Putamen (tissue), 1 donor: ENCODE measurements around the gene CASQ2.

Experiments used
- DNase-seq: peaks from one replicate; pipeline ENCODE4 v3.0.0-alpha.2; 2016; ENCODE audit warnings: low spot score

CASQ2 gene

DNA sequence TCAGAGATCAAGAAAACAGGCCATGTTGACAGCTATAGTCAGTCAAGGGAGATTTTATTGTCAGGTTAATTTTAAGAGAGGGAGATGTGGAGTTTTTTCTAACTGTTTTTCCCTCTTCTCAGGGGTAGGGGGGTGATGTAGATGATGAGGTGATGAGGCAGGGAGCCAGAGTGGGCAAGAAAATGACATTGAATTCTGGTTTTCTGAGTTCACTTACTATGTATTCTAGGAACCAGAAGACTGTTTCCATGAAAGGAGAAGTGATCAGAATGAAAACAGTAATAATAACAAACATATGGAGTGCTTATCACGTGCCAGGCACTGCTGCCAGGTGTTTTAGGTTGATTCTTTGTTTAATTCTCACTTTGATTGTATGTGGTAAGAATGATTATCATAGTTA lies 40.2 kb downstream of the CASQ2 start:
- DNase-seq, result no peak

DNA sequence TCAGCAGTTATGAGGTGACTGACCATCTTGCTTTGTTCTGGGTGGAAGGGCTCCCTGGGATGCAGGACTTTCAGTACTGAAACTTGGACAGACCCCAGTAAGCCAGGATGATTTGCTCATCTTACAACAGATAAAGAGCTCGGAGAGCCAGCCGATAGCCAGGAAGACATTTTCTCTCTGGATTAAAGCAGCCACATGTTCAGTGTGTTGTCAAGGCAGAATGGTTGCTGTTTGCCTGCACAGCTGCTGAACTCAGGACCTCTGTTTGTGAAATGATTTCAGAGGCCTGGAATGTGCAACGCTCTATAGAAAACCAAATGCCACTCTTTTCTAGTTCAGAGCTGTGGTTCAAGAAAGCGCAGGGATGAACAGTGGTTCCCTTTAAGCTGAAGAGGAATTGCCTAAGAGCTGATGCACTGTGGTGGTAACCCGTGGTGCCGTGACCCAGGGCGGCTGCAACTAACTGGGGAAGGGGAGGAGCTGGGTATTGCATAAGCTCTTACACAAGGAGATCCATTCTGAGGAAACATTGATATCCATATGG lies 40.7 kb downstream of the CASQ2 start:
- no peak for DNase-seq

DNA sequence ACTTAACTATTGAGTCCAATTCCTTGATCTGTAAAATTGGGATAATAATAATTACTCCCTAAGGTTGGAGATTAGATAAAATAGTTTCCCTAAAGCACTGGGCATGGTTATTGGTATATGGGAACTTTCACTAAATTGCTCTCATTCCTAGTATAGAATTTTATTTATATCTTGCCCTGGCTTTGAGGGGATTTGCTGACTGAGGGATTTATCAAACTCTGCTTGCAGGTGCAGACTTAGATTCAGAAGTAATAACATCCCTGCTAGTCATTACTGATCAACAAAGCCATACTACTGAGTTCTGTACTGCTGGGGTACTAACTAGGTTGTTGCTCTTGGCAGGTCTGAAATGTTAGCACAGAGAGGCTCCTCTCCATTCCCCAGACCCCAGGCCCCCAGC lies 41.9 kb downstream of the CASQ2 start:
- DNase-seq, result no peak

DNA sequence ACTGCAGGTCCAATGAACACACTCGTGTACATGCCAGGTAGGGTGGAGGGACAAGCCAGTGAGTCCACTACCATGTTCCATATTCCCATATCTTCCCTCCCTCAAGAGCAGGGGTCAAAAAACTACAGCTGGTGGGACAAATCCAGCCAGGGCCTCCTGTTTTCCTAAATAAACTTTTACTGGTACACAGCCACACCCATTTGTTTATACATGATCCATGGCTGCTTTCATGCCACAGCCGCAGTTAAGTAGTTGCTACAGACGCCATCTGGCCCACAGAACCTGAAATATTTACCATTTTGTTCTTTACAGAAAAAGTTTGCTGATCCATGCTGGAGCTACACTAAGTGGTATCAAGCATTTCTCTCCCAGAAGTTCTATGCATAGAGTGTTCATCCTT lies 42.4 kb downstream of the CASQ2 start:
- no peak for DNase-seq

DNA sequence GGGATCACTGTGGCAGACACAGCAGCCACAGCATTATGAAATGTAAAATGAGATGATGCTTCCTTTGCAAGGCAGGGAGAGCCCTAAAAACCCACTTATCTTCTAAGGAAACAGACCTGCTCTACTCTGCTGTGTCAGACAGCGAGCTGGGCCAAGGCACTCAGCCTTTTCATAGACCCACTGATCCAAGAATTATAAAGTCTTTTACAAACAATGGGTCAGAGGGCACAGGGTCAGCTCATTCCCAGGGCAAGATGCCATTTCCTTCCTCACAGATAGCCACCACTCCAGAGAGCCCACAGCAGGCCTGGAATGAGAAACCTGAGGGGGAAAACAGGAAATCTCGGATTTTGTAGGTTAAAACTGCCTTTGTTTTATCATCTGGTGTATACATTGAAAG lies 42.9 kb downstream of the CASQ2 start:
- no peak for DNase-seq

DNA sequence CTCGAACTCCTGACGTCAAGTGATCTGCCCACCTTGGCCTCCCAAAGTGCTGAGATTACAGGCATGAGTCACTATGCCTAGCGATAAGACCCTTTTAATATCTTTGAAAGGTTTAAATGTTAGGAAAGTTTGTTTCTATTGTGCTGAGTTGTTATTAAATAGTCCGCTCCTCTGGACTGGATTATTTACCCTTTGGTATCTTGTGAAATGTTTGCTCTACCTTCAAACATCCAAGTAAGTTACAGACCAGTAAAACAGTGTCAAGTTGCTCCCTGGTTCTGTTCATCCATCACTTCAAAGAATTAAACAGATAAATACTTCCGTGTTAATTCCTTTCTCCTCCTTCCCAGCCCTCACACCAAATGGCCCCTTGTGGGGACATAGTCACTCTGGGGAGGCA lies 44.8 kb downstream of the CASQ2 start:
- no peak for DNase-seq

DNA sequence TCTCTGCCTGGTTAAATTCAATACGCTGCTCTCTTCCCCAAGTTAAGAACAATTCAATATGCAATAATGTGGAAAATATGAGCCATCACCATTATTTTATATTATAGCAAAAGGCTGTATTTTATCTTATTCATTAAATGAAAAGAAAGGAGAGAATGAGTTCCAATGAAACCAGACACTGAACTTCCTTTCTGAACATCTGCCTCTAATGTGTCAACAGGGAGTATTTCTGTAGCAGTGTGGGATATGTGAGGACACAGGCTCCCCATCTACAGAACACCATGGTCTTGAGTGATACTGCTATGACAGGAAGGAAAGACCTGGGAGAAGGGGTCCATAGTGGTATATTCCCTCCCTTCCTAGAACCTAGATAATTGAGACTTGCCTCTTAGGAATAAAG lies 46.3 kb downstream of the CASQ2 start:
- DNase-seq, result no peak

DNA sequence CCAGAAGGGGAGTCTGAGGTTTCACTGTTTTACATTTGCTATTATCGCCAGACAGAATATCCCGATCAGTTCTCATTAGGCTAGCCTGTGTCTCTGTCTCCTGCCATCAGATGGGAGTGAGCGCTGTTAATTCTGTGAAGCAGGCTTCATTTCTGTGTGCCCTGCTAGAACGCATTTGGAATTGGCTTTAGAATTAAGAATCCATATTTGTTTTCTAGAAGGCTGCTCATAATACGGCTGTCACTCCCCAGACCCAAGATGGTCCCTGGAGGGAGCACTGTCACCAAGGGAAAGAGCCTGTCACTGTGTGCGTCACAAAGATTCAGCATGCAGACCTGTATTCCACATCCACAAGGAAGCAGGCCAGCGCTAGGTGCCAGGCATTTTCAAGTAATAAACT lies 49.2 kb downstream of the CASQ2 start:
- no peak for DNase-seq

DNA sequence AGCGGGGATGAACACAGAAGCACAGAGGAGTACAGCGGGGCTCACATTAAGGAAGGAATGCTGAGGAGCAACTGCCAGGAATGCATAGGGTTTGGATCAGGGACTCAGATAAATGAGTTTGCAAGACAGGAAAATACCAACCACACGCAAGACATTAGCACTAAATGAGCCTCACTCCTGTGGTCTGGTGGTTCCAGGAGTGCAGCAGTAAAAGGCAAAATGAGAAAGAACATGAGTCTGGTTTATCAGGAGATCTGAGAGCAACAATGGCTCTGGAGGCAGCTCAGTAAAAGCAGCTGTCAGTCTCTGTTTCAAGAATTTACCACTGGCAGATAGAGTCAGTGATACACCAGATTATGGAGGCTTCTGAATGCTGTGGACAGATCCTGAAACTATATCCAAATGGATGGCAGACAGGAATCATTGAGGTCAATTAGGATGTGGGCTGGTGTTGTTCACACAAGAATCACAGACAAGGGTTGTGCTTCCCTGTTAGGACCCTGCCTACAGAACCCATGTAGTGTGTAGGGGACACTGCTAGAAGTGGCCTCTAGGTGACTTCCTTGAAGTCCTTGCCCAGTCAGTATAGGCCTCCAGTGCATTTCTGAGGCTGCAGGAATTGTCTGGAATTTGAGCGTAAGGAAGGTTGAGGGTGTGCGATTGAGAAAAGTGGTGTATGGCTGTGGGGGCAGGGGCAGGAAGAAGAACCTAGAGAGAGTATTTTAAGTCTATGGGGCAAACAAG lies 50.3 kb downstream of the CASQ2 start:
- no peak for DNase-seq

DNA sequence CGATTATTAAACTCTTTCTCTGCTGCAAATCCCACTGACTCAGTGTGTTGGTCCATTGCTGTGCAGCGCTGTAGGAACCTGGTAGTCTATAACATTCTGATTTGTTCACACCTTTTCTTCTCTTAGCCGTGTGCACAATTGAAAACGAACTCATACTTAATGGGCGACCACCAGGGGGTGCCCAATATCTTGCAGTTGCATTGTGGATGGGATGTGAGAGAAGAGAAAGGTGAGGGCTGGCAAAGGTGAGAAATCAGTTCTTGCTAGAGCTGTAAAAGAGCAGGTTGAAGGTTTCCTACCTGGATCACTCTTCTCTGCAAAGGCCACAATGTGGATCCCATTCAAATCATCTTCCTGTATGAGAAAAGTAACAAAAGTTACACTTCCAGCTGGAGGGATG lies 51.0 kb downstream of the CASQ2 start:
- peak; percentile 10 for DNase-seq

DNA sequence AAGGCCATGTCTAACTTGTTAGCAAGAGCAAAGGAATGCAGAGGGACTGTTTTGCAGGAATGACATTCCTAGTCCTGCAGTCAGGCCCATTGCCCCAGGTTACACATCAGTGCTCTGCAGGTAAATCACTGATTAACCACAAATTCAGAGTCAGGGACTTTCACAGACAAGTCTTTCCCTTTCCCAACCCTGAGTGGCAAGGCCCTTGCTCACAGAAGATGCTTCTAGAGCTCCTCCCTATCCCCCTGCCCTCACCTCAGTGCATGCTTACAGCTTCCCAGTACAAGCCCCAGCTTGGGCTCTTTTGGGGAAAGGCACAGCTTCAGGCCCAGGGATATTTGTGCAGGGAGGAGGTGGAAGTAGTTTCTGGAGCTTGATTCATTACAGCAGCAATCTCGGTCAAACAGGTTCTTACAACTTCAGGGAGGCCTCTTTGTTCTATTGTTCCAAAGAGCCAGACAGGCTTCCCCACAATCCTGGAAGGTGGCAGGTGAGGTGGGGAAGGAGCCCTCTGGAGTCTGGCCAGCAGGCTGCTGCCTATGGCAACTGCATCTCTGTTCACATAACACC lies 53.9 kb downstream of the CASQ2 start:
- DNase-seq, result no peak

DNA sequence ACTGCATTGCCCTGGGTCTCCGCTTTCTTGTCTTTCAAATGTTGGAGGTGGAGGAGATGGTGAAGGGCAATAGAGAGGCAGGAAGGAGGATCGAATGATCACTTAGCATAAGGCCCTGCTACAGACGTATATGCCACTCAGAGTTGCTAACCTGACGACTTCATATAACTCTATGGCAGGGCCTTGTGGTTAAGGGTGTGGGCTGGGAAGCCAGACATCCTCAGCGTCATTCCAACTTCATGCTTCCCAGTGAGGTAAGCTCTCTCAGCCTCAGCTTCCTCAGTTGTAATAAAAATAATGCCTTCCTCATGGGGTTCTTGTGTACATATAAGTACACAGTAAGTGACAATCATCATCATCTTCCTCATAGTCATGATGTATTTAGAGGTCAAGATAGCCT lies 54.6 kb downstream of the CASQ2 start:
- no peak for DNase-seq

DNA sequence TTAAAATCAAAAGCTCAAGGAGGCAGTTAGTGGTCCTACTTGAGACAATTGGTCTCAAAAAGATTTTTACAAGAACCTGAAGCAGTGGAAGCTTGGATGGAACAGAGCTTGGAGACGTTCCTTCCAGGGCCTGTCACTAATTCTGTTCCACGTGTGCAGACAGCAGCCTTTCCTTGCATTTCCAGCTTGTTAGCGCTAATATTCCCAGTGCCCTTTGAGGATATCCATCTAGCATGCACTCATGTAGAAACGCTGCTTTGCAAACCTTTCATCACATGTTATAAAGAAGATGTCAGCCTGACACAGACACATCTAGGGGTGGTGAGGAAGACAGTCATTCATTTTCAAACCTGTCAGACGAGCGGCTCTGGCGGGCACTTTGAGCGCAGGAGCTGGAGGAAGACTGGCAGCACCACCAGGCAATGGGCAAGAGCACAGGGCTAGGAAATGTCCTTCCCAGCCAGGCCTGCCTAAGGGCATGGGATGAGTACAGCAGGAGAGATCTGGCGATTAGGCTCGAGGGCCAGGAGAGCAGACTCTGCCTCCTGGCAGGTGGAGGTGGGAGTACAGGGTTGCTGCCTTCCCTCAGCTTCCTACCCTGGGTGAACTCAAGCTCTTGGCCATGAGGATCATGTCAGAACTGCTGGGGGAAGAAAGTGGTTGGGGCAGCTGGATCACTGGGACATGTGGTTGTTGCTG lies 55.5 kb downstream of the CASQ2 start:
- no peak for DNase-seq

DNA sequence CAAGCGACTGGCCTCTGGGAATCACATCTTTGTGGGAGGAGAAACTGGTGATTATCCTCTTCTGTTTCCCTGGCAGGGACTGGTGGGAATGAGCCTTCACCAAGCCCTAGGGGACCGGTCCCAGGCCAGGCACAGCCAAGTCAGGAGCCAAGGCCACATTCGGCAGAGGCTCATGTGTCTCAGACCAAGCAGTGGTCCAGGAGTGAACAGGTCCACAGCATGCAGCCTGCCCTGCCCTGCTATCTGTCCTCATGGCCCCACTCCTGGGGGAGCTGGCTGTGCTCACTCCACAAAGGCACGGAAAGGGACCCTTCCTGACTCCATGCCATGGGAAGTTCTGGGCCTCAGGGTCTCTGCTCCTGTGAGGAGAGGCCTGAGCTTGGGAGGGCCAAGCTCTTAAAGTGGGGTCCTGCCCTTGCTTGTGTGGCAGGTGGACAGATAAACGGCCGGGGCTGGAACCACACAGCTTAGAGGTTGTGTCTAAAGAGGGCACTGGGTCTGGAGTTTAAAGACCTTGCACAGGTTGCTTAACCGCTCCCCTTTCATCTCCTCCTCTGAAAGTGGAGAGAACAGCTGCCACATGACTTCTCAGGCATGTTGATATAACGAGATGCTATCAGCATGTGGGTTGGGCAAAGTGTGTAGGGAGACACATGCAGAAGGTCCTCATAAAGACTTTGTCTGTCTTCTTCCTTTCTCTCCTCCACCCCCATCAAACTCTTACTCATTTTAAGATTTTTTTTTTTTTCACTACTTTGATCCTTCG lies 57.5 kb downstream of the CASQ2 start:
- no peak for DNase-seq

DNA sequence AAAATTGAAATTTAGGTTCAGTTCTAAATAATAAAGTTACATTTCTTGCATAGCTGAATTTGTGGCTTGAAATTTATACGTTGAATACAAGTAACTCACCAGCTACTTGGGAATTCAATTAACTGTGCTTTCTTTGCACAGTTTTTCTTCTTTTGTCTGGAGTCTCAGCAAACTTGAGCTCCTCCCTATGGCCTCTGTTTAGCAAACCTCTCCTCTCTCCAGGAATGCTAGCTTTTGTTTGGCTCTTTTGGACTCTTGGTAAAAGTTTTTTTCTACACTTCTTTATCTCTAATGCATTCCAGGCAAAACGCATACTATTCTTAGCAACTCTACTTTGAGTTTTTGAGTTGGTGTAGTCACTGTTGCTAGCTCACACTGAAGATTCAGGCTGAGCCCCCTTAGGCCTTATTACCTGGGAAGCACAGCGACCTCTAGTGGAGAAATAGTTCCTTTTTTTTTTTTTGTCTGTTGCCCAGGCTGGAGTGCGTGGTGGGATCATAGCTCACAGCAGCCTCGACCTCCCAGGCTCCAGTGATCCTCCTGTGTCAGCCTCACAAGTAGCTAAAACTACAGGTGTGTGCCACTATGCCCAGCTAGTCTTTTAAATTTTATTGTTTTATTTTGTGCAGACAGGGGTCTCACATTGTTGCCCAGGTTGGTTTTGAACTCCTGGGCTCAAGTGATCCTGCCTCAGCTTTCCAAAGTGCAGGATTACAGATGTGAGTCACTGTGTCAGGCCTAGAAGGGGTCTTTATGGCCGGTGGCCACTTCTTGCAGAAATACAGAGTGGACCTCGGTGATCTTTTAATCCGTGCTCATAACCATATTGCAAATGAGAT lies 61.7 kb downstream of the CASQ2 start:
- DNase-seq, result no peak

DNA sequence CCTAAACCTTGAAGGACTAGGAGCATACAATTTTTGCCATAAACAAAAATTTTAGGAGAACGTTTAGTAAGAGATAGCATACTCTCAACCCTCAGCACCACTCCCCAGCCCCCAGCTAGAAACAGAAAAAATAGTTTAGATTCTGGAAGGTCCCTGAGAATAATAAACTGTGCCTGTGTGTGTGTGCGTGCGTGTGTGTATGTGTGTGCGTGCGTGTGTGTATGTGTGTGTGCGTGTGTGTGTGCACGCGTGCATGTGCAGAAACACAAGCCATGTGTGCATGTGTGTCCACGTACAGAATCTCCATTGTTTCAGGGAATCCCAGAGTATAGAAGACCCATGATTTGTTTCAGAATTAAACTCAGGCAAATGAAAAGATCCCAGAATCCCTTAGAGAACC lies 62.6 kb downstream of the CASQ2 start:
- no peak for DNase-seq

DNA sequence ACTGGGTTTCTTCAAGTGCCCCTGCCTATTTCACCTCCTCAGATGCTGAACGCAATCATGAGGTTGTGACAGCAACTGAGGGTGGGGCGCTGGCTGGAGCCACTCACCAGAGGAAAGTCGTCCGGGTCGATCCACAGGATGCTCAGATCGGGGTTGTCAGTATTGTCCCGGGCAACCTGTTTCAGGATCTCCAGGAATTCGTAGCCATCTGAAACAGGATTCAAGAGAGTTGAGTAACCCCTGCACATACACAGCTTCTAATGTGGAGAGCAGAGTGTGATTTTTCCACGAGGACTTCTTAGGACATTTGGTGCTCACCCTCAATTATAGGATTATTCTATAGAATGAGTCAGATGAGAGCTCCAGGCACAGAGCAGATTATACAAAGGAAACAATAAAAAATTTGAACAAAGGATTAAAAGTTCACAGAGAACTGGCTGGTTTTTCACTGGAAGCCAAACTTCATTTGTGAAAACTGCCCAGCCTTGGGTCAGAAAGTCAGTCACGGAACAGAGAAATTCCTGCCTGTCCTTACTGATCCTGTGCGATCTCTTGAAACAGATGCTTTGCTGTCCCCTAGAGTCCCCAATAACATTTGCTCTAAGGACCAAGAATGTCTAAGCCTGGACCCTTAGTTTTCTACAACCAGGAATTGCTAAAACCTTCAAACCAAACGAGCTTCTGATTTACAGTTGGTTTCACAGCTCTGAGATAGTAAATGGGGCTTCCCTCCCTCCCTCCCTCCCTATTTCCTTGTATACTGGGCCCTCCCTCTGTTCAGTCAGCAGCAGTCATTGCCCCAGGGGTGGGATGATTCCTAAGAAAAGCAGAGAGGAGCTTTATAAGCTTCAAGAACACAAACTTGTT lies 63.2 kb downstream of the CASQ2 start:
- DNase-seq, result no peak

DNA sequence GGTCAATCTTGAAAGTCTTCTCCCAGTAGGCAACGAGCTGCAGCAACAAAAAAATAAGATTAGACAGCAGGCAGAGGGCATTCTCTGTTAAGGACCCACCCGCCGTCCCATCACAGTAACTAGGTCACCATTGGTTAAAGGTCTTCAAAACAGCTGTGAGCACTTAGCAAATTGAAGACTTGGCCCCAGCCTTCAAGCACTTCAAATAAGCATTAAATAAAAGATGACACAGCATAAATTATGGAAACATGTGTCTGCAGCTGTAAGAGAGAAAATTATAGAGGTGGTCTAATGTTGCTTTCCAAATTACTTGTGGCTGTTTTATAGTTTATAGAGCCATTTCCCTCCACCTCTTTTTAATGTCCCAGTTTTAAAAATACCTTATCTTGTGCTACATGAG lies 65.6 kb downstream of the CASQ2 start:
- no peak for DNase-seq

DNA sequence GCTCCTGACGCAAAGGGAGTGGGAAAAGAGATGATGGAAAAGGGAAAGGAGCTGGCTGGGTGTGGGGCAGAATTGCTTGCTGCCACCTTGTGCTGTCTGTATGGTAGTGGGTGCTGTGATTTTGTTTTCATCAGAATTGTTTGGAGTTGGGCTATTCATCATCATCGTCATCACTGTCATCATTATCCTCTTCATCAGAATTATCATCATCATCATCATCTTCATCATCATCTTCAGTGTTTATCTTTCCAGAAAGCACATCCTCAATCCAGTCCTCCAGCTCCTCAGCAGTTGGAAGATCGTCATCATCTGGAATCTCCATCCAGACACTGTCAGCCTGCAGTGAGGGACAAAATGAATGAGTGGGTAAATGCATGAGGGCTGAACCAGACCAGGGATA lies 67.4 kb downstream of the CASQ2 start:
- DNase-seq, result no peak

DNA sequence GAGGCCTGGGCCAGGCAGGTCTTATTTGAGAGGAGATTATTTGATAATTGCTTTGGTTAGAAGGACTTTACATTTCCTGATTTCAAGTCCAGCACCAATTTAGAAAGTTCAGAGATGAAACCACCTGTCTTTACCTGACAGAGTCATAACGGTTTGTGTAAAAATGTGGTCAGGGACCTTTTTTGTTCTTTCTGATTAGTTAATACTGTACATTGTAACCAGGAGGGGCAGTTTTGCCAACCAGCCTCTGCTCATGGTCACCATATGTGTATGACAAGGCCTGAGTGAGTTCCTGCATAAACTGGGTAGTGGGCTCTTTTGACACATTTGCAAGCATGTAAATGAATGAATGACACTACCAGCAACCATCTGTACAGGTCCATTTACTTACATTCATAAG lies 70.9 kb downstream of the CASQ2 start:
- no peak for DNase-seq

DNA sequence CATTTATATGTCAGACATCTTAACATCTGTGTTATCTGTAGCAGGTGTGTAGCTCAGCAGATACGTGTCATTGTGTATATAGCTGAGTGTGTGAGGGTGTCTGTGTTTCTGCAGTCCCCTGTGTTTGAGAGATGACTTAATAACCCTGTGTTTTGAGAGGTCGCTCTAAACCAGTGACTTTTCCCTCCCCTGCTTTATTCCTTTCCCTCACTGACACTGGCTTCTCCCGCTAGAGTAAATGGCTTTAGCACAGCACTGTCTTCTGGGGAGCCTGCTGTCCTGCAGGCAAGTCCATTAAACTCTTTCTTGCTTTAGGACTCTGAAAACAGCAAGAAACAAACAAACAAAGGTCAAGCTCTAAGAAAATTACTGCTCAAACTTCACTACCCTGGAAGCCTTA lies 73.7 kb downstream of the CASQ2 start:
- no peak for DNase-seq
